ENCODE measurements around the gene USP11. TPM values are rescaled to one million over a fixed set of nuclear protein-coding genes. Genes with fewer than 3 reads are reported as not detected.
"Not testable (repeated sequence)": the region's sequence is repeated elsewhere in the genome, so short reads cannot be mapped to it uniquely, and the experiment has no call there.

Gene USP11
- polyA plus RNA-seq, 3 donors = 14.1 to 27.2 (median 25.6) TPM

DNA sequence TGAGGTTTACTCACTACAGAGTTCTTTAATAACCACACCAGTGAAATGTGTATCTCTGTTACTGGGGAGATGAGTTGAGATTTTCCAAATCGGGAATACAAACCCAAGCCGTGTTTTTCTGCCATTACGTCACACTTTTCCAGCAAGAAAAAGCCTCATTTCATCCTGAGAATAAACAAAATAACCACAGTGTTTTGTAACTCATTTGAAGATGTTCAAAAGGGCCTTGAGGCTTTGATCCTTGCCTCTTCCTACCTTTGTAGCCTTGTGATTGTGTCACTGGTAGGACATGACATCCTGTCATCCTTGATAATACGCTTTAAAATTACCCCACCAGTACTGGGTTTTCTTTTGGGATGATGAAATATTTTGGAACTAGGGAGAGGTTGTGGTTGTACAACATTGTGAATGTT lies 2.9 kb downstream of the USP11 start:
- 63 to 82% (median 75%) methylated on average over 4 of the region's 4 CpGs for WGBS, 3 donors
- no peak overlapping the region for H3K27ac ChIP-seq (ENCODE audit: low read depth, low read length)

DNA sequence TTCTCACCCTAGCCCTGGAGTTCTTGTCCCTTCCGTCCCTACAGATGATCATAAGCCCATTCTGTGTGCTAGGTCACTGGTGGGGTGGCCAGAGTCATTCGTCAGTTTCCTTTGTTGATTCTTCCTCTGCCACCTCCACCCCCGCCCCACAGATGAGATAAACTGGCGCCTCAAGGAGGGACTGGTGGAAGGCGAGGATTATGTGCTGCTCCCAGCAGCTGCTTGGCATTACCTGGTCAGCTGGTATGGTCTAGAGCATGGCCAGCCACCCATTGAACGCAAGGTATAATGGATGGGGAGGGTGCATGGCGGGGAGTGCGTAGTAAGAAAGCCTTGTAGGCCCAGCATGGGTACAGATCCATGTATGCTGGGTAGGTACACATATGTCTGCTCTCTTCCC lies 6.4 kb downstream of the USP11 start:
- no peak overlapping the region for H3K27ac ChIP-seq (ENCODE audit: low read depth, low read length)
- WGBS, 3 donors = 81 to 91% (median 91%) methylated on average over 7 to 8 of the region's 8 CpGs

- no peak overlapping the region for H3K27ac ChIP-seq (ENCODE audit: low read depth, low read length)
- 94 to 97% (median 96%) methylated on average over 12 of the region's 12 CpGs for WGBS, 3 donors
These were observed 7.2 kb downstream of the USP11 start for GRCh38 chrX:47239898-47240545.

- 88 to 95% (median 95%) methylated on average over 7 of the region's 7 CpGs for WGBS, 3 donors
These were observed 7.8 kb downstream of the USP11 start for GRCh38 chrX:47240619-47241018.

DNA sequence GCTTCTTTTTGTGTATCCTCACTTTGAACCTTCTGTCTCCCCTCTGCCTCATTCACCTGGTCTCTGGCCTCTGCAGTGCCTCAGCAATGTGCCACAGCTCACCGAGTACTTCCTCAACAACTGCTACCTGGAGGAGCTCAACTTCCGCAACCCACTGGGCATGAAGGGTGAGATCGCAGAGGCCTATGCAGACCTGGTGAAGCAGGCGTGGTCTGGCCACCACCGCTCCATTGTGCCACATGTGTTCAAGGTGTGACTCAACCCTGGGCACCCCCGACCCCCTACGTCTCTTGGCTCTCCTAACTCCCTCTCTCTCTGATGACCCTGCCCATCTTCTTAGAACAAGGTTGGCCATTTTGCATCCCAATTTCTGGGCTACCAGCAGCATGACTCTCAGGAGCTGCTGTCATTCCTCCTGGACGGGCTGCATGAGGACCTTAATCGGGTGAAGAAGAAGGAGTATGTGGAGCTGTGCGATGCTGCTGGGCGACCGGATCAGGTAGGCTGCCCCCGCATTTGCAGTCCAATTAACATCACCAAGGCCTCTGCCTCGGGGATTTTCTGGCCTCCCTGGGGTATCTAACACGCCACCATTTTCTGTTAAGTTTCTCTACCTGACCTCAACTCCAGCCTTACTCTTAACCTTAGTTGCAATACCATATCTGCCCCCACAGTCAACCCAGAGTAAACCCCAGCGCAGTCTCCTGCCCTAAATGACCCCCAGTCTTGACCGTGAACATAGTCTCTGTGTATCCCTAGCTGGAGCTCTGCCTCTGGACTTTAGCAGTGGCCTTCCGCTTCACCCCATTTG lies 8.6 kb downstream of the USP11 start:
- H3K27ac ChIP-seq (ENCODE audit: low read depth, low read length) = no peak overlapping the region

More at GRCh38 chrX:47240619-47241018, 7.8 kb downstream of the USP11 start:
- H3K27ac ChIP-seq (ENCODE audit: low read depth, low read length) = no peak overlapping the region

GRCh38 chrX:47242321-47242720 lies 9.5 kb downstream of the USP11 start:
- H3K27ac ChIP-seq (ENCODE audit: low read depth, low read length) = no peak overlapping the region
- 84 to 95% (median 90%) methylated on average over 10 of the region's 10 CpGs for WGBS, 3 donors

More for the DNA sequence above, 8.6 kb downstream of the USP11 start:
- WGBS, 3 donors = 95 to 97% (median 96%) methylated on average over 16 to 18 of the region's 18 CpGs

- WGBS, 3 donors = 92 to 99% (median 95%) methylated on average over 10 to 14 of the region's 14 CpGs
- H3K27ac ChIP-seq (ENCODE audit: low read depth, low read length) = no peak overlapping the region
These were observed 10.5 kb downstream of the USP11 start for GRCh38 chrX:47243351-47243750.

DNA sequence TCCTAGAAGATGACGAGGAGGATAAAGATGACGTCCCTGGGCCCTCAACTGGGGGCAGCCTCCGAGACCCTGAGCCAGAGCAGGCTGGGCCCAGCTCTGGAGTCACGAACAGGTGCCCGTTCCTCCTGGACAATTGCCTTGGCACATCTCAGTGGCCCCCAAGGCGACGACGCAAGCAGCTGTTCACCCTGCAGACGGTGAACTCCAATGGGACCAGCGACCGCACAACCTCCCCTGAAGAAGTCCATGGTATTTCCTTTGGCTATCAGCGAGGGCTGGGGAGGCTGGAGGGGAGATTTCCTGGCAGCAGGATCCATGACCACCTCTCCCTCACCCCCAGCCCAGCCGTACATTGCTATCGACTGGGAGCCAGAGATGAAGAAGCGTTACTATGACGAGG lies 11.9 kb downstream of the USP11 start:
- no peak overlapping the region for H3K27ac ChIP-seq (ENCODE audit: low read depth, low read length)
- 85 to 95% (median 89%) methylated on average over 8 to 16 of the region's 16 CpGs for WGBS, 3 donors

GRCh38 chrX:47245156-47245555 lies 12.3 kb downstream of the USP11 start:
- no peak overlapping the region for H3K27ac ChIP-seq (ENCODE audit: low read depth, low read length)
- 89 to 92% (median 91%) methylated on average over 10 of the region's 10 CpGs for WGBS, 3 donors

GRCh38 chrX:47247206-47247998 lies 14.6 kb downstream of the USP11 start:
- WGBS, 3 donors = 83 to 92% (median 84%) methylated on average over 18 to 23 of the region's 23 CpGs
- H3K27ac ChIP-seq (ENCODE audit: low read depth, low read length) = no peak overlapping the region

GRCh38 chrX:47247999-47248320 lies 15.2 kb downstream of the USP11 start:
- H3K27ac ChIP-seq (ENCODE audit: low read depth, low read length) = no peak overlapping the region
- 64 to 82% (median 74%) methylated on average over 8 to 13 of the region's 13 CpGs for WGBS, 3 donors

DNA sequence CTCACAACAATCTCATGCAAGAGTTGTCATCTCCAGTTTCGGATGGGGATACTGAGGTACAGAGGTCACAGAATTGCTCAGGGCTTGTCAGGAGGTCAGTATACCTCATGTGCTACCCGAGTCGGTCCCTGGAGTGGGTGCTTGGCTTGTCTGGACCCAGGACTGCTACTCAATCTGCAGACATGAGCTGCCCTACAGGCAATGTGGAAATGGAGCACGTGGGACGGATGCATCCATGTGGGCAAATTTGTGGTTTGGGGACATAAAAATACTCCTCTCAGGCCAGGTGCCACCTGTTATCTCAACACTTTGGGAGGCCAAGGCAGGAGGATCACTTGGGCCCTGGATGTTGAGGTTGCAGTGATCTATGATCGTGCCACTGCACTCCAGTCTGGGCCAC lies 15.8 kb downstream of the USP11 start:
- no peak overlapping the region for H3K27ac ChIP-seq (ENCODE audit: low read depth, low read length)
- 83 to 93% (median 87%) methylated on average over 6 of the region's 6 CpGs for WGBS, 3 donors

GRCh38 chrX:47250017-47250347 lies 17.2 kb downstream of the USP11 start:
- 46 to 80% (median 76%) methylated on average over 2 to 6 of the region's 6 CpGs for WGBS, 3 donors
- H3K27ac ChIP-seq (ENCODE audit: low read depth, low read length) = no peak overlapping the region

DNA sequence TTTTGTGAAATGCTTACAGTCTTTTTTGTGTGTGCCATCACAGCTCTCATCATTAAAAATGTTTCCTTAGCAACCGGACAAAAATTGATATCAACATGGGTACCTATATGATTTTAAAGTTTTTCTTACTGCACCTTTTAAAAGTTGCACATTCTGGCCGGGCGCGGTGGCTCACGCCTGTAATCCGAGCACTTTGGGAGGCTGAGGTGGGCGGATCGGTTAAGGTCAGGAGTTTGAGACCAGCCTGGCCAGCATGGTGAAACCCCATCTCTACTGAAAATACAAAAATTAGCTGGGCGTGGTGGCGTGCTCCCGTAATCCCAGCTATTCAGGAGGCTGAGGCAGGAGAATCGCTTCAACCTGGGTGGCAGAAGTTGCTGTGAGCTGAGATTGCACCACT lies 24.8 kb downstream of the USP11 start:
- not testable (repeated sequence) for H3K27ac ChIP-seq (ENCODE audit: low read depth, low read length)
- WGBS, 3 donors = 82 to 95% (median 90%) methylated on average over 12 of the region's 12 CpGs

GRCh38 chrX:47264483-47265173 lies 31.8 kb downstream of the USP11 start:
- WGBS, 3 donors = 57 to 76% (median 63%) methylated on average over 7 of the region's 7 CpGs
- no peak overlapping the region for H3K27ac ChIP-seq (ENCODE audit: low read depth, low read length)

GRCh38 chrX:47266643-47267042 lies 33.8 kb downstream of the USP11 start:
- WGBS, 3 donors = 70 to 86% (median 86%) methylated on average over 6 to 7 of the region's 7 CpGs
- no peak overlapping the region for H3K27ac ChIP-seq (ENCODE audit: low read depth, low read length)

- no peak overlapping the region for H3K27ac ChIP-seq (ENCODE audit: low read depth, low read length)
- 55 to 82% (median 63%) methylated on average over 2 of the region's 2 CpGs for WGBS, 3 donors
These were observed 39.2 kb downstream of the USP11 start for GRCh38 chrX:47272013-47272408.

DNA sequence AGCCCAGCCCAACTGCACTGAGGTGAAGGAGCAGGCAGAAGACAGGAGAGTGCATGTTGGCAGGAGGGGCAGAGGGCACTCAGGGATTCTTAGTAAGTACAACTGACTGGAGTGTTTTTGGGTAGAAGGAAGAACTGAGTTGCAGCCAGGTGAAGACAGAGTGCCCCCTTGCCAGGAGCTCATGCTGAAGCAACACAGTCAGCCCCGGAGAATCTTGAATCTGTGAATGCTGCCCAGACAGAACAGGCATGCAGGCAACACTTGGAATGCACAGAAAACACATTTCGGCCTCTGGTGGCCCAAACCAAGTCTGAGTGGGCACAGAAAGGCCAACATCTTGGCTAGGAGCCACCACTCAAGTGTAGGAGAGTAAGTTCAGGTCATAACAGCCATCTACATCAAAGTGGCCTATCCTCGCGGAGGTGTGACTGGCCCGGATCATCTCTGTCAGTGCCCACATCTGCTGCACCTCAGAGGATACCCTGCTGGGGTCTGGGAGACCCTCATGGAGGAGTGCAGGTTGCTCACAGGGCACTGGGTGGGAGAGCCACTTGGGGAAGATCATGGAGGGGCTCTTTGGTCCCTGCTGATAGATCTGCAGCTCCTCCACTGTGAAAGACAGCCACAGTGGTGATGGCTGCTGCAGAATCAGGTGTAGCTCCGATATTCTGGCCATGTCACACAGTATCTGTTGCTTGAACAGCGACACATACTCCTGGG lies 40.4 kb downstream of the USP11 start:
- no peak overlapping the region for H3K27ac ChIP-seq (ENCODE audit: low read depth, low read length)
- WGBS, 3 donors = 76 to 88% (median 78%) methylated on average over 7 of the region's 7 CpGs
